ENCODE results near the gene NPHS1.

Gene NPHS1

DNA sequence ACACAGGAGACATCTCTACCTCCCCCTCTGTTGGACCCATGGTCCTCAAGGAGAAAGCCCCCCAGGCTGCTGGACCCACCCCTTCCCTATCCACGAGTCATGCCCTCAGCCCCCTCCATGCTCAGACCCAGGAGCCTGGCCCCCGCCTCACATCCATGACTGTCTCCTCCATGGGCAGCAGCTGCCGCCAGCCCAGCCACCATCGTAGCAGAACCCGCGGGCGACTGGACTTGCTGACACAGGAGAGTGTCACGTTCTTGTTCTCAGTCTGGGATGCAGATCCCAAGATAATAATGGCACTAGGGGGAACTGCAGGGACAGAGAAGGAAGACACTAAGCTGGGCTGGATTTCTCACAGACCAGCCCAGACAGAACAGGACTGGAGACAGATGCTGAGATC lies 3.8 kb downstream of the NPHS1 start:
- H3K4me1 ChIP-seq (ENCODE audit: control insufficient read depth, low read length) = no peaks in the 10 kb centered on the region
- H3K36me3 ChIP-seq (ENCODE audit: control insufficient read depth, low read length) = no peaks in the 10 kb centered on the region
- H3K9me2 ChIP-seq (replicated peaks; ENCODE audit: control insufficient read depth, low read length) = no peaks in the 10 kb centered on the region
- peaks cover 9% of the 10 kb centered on the region for H3K27me3 ChIP-seq (ENCODE audit: control insufficient read depth, low read length)
- no peaks in the 10 kb centered on the region for H3K79me2 ChIP-seq (ENCODE audit: control insufficient read depth, low read length)
- H3K9me3 ChIP-seq (ENCODE audit: control insufficient read depth, insufficient read depth, low read length) = no peaks in the 10 kb centered on the region
- H3K4me2 ChIP-seq (ENCODE audit: low read length) = no peak overlapping the region
- no peaks in the 10 kb centered on the region for H3F3A ChIP-seq (ENCODE audit: control insufficient read depth, insufficient read depth)
- no peak for TF ChIP-seq EZH2phosphoT487 (IDR thresholded peaks at IDR 0.05; ENCODE audit: borderline replicate concordance, low read length)
- TF ChIP-seq, protein P1, sequence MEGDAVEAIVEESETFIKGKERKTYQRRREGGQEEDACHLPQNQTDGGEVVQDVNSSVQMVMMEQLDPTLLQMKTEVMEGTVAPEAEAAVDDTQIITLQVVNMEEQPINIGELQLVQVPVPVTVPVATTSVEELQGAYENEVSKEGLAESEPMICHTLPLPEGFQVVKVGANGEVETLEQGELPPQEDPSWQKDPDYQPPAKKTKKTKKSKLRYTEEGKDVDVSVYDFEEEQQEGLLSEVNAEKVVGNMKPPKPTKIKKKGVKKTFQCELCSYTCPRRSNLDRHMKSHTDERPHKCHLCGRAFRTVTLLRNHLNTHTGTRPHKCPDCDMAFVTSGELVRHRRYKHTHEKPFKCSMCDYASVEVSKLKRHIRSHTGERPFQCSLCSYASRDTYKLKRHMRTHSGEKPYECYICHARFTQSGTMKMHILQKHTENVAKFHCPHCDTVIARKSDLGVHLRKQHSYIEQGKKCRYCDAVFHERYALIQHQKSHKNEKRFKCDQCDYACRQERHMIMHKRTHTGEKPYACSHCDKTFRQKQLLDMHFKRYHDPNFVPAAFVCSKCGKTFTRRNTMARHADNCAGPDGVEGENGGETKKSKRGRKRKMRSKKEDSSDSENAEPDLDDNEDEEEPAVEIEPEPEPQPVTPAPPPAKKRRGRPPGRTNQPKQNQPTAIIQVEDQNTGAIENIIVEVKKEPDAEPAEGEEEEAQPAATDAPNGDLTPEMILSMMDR (IDR thresholded peaks at IDR 0.05; ENCODE audit: low read depth, low read length, poor library complexity, severe bottlenecking) = no peak
- H3K27ac ChIP-seq (ENCODE audit: low read depth, low read length) = no peak overlapping the region
- H3K4me3 ChIP-seq (ENCODE audit: low read length) = no peak overlapping the region
- no peaks in the 10 kb centered on the region for H4K20me1 ChIP-seq (ENCODE audit: control insufficient read depth, insufficient read depth, low read depth, low read length)

DNA sequence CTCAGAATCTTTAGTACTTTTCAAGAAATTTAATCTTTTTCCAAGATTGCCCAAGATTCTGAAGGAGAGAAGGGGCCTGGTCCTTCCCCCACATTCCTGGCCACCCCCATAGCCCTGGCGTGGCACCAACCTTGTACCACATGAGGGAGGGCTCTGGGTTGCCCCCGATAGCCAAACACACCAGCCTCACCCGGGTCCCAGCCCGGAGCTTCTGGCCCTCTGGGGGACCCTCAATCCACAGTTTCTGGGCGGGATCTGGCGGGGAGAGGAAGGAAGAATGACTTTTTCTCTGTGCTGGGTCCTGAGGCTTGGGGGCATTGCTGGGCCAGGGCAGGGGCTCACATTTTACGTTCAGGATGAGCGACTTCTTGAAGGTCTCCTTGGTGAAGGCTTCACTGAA lies 4.4 kb downstream of the NPHS1 start:
- no peak overlapping the region for H3K4me2 ChIP-seq (ENCODE audit: low read length)
- no peaks in the 10 kb centered on the region for H4K20me1 ChIP-seq (ENCODE audit: control insufficient read depth, insufficient read depth, low read depth, low read length)
- no peaks in the 10 kb centered on the region for H3K9me2 ChIP-seq (replicated peaks; ENCODE audit: control insufficient read depth, low read length)
- H3K79me2 ChIP-seq (ENCODE audit: control insufficient read depth, low read length) = no peaks in the 10 kb centered on the region
- H3K9me3 ChIP-seq (ENCODE audit: control insufficient read depth, insufficient read depth, low read length) = no peaks in the 10 kb centered on the region
- no peaks in the 10 kb centered on the region for H3K4me1 ChIP-seq (ENCODE audit: control insufficient read depth, low read length)
- H3F3A ChIP-seq (ENCODE audit: control insufficient read depth, insufficient read depth) = no peaks in the 10 kb centered on the region
- H3K27me3 ChIP-seq (ENCODE audit: control insufficient read depth, low read length) = peaks cover 9% of the 10 kb centered on the region
- TF ChIP-seq, protein P1 (IDR thresholded peaks at IDR 0.05; ENCODE audit: low read depth, low read length, poor library complexity, severe bottlenecking) = no peak
- TF ChIP-seq EZH2phosphoT487 (IDR thresholded peaks at IDR 0.05; ENCODE audit: borderline replicate concordance, low read length) = no peak
- H3K36me3 ChIP-seq (ENCODE audit: control insufficient read depth, low read length) = no peaks in the 10 kb centered on the region
- H3K4me3 ChIP-seq (ENCODE audit: low read length) = no peak overlapping the region
- H3K27ac ChIP-seq (ENCODE audit: low read depth, low read length) = no peak overlapping the region

DNA sequence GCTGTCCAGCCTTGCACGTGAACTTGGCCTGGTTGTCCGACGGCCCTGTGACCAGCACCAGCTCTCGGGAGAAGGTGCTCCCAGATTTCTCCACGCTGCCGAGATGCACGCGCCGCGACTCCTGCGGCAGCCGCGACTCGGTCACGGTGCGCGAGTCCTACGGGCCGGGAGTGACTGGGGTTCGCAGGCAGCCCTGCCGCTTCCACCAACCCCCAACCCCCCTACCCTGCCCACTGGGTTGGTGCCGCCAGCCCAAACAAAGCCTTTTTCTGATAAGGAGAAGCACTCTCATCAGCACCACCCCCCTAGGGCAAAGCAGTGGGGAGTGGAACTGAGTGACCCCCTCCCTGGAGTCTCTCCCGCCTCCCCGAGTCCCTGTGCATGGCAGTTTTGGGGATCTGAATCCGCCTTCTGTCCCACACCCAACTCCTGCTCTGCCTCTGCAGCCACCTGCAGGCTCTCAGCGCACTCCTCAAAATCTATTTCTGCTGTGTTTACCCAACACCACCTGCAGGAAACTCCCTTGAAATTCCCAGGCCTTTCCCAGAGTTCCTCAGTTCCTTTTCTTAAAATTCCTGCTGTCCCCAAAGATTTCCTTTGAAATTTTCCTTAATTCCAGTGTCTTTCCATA lies 6.2 kb downstream of the NPHS1 start:
- Histone ChIP-seq H3K27ac (ENCODE audit: low read depth, low read length) (no peak overlapping the region), H4K20me1 (ENCODE audit: control insufficient read depth, insufficient read depth, low read depth, low read length) (no peaks in the 10 kb centered on the region), H3K4me2 (ENCODE audit: low read length) (no peak overlapping the region), H3K36me3 (ENCODE audit: control insufficient read depth, low read length) (no peaks in the 10 kb centered on the region), H3K9me3 (ENCODE audit: control insufficient read depth, insufficient read depth, low read length) (no peaks in the 10 kb centered on the region), H3K4me1 (ENCODE audit: control insufficient read depth, low read length) (no peaks in the 10 kb centered on the region), H3K79me2 (ENCODE audit: control insufficient read depth, low read length) (no peaks in the 10 kb centered on the region), H3K9me2 (replicated peaks; ENCODE audit: control insufficient read depth, low read length) (no peaks in the 10 kb centered on the region), H3F3A (ENCODE audit: control insufficient read depth, insufficient read depth) (no peaks in the 10 kb centered on the region), H3K4me3 (ENCODE audit: low read length) (no peak overlapping the region), H3K27me3 (ENCODE audit: control insufficient read depth, low read length) (peaks cover 9% of the 10 kb centered on the region)
- TF ChIP-seq, protein P1 (IDR thresholded peaks at IDR 0.05; ENCODE audit: low read depth, low read length, poor library complexity, severe bottlenecking) = no peak
- TF ChIP-seq EZH2phosphoT487 (IDR thresholded peaks at IDR 0.05; ENCODE audit: borderline replicate concordance, low read length) = no peak

All from DOHH2 (cell line).